Left cardiac atrium (tissue), 4 donors: ENCODE measurements around the gene CAV1. TPM values are rescaled to one million over a fixed set of nuclear protein-coding genes. Genes with fewer than 3 reads are reported as not detected.

ENCODE experiments used
- ATAC-seq, 2 donors: fragments of 200-7000 bp; cut with Tn5 transposase; one replicate each; pipeline ENCODE4 v1.9.1; 2020; ENCODE audit warnings: mild to moderate bottlenecking in 2 of 2, moderate library complexity in 2 of 2
- DNase-seq: peaks from one replicate; pipeline ENCODE4 v3.0.0-alpha.2; 2020
- intact Hi-C, 2 donors: fragments of 100-400 bp; cut with DNase I; formaldehyde crosslinking; loops; one replicate each; pipeline versions ENCODE4 v1.14.1 to v1.15.1; 2022 to 2023
- total RNA-seq, 2 donors: library from RNA; stranded (reverse); fragmentation: NEBNext Ultra II Directional; extraction: Animal tissue kit (Norgen Biotek cat#: 25700); gene quantifications; one replicate each; pipeline ENCODE4 v1.2.1, GENCODE V29; 2021
- donor health status: DM: no; HTN: yes; CAD: no.
- donor health status: DM: no; HTN: yes; CAD: no; lungs with severe emphysema.
- donor health status: DM: yes; HTN: yes; CAD: no.
- donor health status: Dilated cardiomyopathy.

Gene CAV1
- total RNA-seq, 2 donors from 2014 or later, result 423 to 465 TPM

- DNase-seq, result peak; percentile 84
- intact Hi-C loops, result loop anchor here (5.0 to 10.0 kb wide), 4 partner anchors 56 to 271 kb away; no protein-coding TSS in a partner anchor
- peak; percentile 86 to 88 for ATAC-seq
Measured at GRCh38 chr7:116525913-116526861, 1.4 kb downstream of the CAV1 start.

DNA sequence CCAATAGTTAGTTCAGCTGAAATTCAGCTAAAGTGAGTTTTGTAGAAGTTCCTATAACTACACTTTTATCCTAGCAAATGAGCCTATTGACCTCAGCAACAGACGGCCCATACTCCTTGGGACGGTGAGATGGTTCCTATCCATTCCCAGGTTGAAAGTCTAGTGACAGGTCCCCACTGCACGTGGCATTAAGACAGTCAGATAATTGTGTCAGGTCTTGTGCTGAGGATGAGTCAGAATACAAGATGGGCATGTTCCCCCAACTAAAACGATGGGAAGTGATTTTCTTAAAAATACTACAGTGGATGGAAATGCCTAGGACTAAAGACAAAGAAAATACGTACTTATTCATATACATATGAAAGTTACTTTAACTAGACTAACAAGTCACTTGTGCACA lies 2.1 kb downstream of the CAV1 start:
- ATAC-seq (no peak), DNase-seq (no peak)
- intact Hi-C loops, result loop anchor here (5.0 to 10.0 kb wide), 4 partner anchors 55 to 272 kb away; no protein-coding TSS in a partner anchor

DNA sequence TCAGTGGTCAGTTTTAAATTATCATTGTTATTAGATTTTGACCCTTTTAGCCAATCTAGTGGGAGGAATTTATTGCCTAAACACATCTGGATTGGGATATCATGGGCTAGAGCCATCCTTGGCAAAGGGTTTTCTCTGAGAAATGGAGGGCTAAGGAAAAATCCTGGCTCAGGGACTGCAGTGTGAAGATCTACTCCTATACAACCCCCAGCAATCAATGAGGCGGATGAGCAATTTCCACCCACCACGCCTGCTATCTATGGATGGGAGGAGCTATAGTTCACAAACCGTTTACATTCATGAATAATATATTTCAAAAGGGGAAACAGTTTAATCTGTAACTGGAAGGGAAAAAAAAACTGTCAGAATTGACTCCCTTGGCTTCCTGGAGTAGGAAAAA lies 2.7 kb downstream of the CAV1 start:
- intact Hi-C loops, result loop anchor here (5.0 to 10.0 kb wide), 4 partner anchors 55 to 273 kb away; no protein-coding TSS in a partner anchor
- no peak for DNase-seq
- no peak for ATAC-seq

- intact Hi-C loops, result loop anchor here (5.0 to 10.0 kb wide), 4 partner anchors 54 to 273 kb away; no protein-coding TSS in a partner anchor
- ATAC-seq (peak; percentile 24 to 67), DNase-seq (peak; percentile 74)
Measured at GRCh38 chr7:116528008-116528789, 3.4 kb downstream of the CAV1 start.

DNA sequence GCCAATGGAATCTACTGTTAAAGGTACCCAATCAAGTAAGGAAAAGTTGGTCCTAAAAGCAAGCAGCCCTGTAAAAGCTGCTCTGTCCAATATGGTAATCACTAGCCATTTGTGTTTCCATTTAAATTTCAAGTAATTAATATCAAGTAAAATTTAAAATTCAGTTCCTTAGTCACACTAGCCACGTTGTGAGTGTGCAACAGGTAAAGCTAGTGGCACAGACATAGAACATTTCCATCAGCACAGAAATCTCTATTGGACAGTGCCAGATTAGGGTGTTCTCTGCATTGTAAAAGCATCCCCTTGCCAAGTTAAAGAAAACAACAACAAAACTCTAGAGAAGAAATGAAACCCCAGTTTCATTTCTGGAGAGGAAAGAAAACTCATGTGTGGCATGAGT lies 4.4 kb downstream of the CAV1 start:
- no peak for ATAC-seq
- intact Hi-C loops, result loop anchor here (5.0 to 10.0 kb wide), 4 partner anchors 53 to 274 kb away; no protein-coding TSS in a partner anchor

DNA sequence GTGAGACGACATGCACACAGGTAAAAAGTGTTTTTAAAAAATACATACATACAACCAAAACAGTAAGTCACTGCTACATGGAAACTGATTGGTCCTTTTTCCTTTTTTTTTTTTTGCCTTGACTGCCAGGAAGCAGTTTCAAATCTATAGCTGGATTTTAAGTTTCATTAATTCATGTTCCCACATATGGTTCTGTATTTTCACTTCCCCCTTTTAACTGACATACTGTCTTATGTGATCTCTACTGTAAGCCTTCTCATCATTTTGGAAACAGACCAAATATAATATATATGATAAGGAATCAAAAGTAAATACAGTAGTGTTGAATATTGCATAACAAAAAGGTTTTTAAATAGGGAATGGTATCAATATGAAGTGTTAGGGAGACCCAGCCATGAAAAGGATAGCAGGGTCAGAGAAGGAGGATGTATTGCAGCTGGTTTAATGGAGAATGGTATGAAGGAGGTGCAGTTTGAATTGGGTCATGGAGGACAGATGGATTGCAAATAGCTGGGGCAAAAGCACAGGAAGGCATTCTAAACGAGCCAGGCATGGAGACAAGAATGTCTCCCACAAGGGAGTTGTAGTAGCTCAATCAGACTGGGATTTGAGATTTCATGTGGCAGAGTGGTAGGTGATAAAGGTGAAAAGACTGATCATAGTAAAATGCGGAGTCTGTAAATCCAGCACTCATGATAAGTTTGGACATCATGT lies 5.4 kb downstream of the CAV1 start:
- intact Hi-C loops, result no loop called here
- DNase-seq (no peak), ATAC-seq (no peak)

More for the DNA sequence above, 4.4 kb downstream of the CAV1 start:
- no peak for DNase-seq

DNA sequence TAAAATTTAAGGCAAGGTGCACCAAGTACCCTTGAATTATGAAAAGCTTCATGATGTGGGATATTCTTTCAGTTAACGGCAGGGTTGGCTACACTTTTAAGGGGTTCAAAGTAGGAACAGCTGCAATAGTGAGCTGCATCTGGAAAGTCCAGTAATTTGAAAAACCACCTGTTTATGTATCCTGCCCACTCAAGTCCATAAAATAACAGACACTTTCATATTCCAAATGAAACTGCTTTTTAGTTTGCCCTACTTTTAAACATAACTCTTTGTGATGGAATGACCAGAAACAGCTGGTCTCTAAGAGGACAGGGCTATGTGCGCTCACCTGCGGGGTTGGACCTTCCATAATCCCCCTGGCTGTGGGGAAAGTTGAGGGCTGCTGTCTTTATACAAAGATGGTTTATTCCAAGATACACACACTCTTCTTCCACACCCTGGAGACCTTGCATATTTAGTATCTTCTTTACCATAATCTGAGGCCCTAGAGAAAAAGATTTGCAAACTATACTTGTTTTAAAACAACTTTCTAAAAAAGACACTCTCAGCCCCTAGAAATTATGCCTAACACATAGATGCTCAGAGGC lies 7.4 kb downstream of the CAV1 start:
- DNase-seq (no peak), ATAC-seq (no peak)
- intact Hi-C loops, result no loop called here

DNA sequence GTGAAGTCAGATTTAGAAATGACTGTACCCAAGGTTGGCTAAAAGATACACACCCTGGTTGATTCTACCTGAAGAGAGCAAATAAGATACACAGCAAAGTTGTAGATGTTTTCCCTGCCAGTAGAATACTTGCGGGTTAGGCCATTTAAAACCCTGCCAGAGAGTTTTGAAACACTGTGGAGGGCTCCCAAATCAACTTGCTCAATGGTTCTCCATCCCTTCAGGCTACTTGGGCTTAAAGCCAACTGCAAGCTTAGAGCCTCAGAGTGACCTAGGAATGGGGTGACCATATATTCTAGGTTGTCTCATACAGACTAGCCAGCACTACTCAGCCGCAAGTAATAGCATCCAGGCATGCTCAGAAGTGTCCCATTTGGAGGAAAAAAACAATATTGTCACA lies 10.0 kb downstream of the CAV1 start:
- ATAC-seq, result peak in 1 of 2 donors; percentile 77
- DNase-seq, result no peak
- intact Hi-C loops, result no loop called here

GRCh38 chr7:116535416-116535815 lies 10.6 kb downstream of the CAV1 start:
- DNase-seq (no peak), ATAC-seq (no peak)
- intact Hi-C loops, result no loop called here

DNA sequence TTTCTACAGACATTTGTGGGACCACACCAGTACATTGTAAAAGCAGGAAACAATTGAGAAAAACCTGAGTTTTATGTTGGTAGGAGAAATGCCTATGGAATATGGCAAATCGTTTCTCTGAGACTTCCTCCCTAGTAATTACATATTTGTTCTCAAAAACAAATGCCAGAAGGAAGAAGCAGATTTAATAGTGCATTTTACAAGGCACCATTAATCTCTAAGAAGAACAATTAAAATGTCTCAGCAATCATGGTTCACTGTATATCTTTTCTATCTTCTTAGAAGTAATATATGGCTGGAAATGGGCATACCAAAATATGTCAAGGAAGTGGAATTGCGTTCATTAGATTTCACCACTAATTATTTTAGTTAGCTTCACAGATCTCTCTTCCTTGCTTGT lies 13.3 kb downstream of the CAV1 start:
- ATAC-seq, result no peak
- no peak for DNase-seq
- intact Hi-C loops, result no loop called here

GRCh38 chr7:116539879-116540278 lies 15.0 kb downstream of the CAV1 start:
- ATAC-seq (no peak), DNase-seq (no peak)
- intact Hi-C loops, result no loop called here

- ATAC-seq (no peak), DNase-seq (no peak)
- intact Hi-C loops, result no loop called here
Measured at GRCh38 chr7:116540743-116541142, 15.9 kb downstream of the CAV1 start.

GRCh38 chr7:116541951-116542350 lies 17.1 kb downstream of the CAV1 start:
- no peak for DNase-seq
- ATAC-seq, result no peak
- intact Hi-C loops, result no loop called here

- DNase-seq, result no peak
- intact Hi-C loops, result no loop called here
- no peak for ATAC-seq
Measured at GRCh38 chr7:116542618-116543017, 17.8 kb downstream of the CAV1 start.

- DNase-seq, result no peak
- ATAC-seq, result no peak
- intact Hi-C loops, result no loop called here
Measured at GRCh38 chr7:116543664-116544063, 18.8 kb downstream of the CAV1 start.

DNA sequence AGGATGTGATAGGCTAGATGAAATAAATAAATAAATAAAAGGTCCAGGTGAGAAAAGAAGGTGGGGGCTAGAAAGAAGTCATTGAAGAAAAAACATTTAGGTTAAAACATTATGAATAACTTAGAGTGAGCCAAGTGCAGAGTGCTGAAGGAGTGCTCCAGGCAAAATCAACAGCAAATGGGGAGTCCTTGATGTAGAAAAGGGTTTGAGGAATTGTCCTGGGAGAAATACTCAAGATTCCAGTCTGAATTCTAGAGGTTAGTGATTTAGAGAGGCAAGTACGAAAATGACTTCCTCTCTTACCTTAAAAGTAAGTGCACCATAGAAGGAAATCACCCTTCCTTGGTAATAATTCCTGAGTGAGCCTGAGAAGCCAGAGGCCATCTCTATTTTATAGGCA lies 19.7 kb downstream of the CAV1 start:
- DNase-seq, result no peak
- ATAC-seq, result no peak
- intact Hi-C loops, result no loop called here

DNA sequence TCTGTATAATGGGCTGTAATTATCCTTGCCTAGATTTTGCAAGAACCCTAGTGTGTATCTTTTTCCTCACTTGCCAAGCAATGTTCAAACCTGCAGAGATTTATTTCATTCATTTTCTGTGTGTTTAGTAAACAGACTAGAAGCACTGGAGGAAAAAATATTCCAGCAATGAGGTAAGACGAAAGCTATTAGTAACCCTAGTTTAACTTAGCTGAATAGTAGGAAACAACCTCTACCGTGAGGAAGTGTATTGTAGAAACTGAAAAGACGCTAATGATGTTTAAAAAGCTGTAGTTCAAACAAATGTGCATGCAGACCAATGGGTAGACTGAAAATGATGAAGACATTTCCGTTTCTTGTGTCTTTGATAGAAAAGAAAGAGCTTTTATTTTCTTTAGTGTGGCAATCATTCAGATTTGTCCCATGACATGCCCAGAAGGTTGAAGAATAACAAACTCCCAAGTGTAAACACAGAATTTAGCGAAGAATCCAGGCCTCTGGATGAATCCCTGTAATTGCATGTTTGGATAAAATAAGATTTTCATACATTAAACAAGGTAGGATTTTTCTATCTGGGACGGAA lies 20.7 kb downstream of the CAV1 start:
- intact Hi-C loops, result no loop called here
- DNase-seq, result no peak
- ATAC-seq, result no peak

- peak; percentile 77 to 87 for ATAC-seq
- intact Hi-C loops, result no loop called here
- DNase-seq, result peak; percentile 29
Measured at GRCh38 chr7:116546054-116546453, 21.2 kb downstream of the CAV1 start.

DNA sequence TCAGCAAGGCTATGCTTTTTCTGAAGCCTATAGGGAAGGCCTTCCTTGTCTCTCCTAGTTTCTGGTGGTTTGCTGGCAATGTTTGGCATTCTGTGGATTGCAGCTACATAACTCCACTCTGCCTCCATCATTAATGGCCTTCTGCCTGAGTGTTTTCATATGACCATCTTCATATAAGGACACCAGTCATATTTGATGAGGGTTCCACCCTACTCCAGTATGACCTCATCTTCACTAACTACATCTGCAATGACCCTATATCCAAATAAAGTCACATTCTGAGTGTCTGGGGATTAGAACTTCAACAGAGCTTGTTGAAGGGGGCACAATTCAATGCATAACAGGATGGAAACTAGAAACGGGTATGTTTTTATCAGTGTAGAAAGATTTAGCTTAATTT lies 22.1 kb downstream of the CAV1 start:
- intact Hi-C loops, result no loop called here
- peak in 1 of 2 donors; percentile 14 for ATAC-seq
- DNase-seq, result no peak
